H1 (cell line): ENCODE data around the gene WDR35. TPM values are rescaled to one million over a fixed set of nuclear protein-coding genes. Genes with fewer than 3 reads are reported as not detected.

Experiments
- GABPA ChIP-seq: IDR thresholded peaks from 2 replicates; pipeline ENCODE4 v1.6.1; 2011; ENCODE audit warnings: mild to moderate bottlenecking, low read length, moderate library complexity, borderline replicate concordance; ENCODE audit not compliant: insufficient read depth
- RFX5 ChIP-seq: IDR thresholded peaks from 2 replicates; pipeline ENCODE4 v1.6.1; 2011; ENCODE audit warnings: low read depth, low read length, improper control_type of control experiment, borderline replicate concordance
- polyA plus RNA-seq, 7 experiments: library from polyadenylated mRNA; depleted of rRNA in 3 of 7; stranded (reverse) in 5 of 7; unstranded in 2 of 7; fragments of >200 nt in 5 of 7; fragments of 200-250 nt in 2 of 7; gene quantifications; 1 replicate in 5 of 7; 2 replicates in 1 of 7; 4 replicates in 1 of 7; pipeline versions ENCODE4 v1.2.1 to v1.2.3, GENCODE V29; 2011 to 2013; ENCODE audit warnings: missing spikeins in 2 of 7, mixed read lengths in 2 of 7
- total RNA-seq: library from RNA; stranded (reverse); fragmentation: NEBNext Ultra II Directional; extraction: Animal tissue kit (Norgen Biotek cat#: 25700); gene quantifications from 2 replicates; pipeline ENCODE4 v1.2.1, GENCODE V29; 2021
- TF ChIP-seq, protein P1 (sequence below): fragments of 300-600 bp; sonication (generic); IDR thresholded peaks from 2 replicates; pipeline ENCODE4 v1.7.1; 2012; ENCODE audit warnings: low read length, moderate library complexity, mild to moderate bottlenecking, inconsistent platforms; ENCODE audit not compliant: insufficient replicate concordance

The WDR35 gene
- total and polyA plus RNA-seq, 2 of the 8 experiments (the other 6 are each of a cell fraction or from before 2014, with no cell fraction given) = 9.0 to 25.5 TPM

GRCh38 chr2:19873014-19873413 lies 116.9 kb downstream of the WDR35 start (continued):
- TF ChIP-seq, protein P1, sequence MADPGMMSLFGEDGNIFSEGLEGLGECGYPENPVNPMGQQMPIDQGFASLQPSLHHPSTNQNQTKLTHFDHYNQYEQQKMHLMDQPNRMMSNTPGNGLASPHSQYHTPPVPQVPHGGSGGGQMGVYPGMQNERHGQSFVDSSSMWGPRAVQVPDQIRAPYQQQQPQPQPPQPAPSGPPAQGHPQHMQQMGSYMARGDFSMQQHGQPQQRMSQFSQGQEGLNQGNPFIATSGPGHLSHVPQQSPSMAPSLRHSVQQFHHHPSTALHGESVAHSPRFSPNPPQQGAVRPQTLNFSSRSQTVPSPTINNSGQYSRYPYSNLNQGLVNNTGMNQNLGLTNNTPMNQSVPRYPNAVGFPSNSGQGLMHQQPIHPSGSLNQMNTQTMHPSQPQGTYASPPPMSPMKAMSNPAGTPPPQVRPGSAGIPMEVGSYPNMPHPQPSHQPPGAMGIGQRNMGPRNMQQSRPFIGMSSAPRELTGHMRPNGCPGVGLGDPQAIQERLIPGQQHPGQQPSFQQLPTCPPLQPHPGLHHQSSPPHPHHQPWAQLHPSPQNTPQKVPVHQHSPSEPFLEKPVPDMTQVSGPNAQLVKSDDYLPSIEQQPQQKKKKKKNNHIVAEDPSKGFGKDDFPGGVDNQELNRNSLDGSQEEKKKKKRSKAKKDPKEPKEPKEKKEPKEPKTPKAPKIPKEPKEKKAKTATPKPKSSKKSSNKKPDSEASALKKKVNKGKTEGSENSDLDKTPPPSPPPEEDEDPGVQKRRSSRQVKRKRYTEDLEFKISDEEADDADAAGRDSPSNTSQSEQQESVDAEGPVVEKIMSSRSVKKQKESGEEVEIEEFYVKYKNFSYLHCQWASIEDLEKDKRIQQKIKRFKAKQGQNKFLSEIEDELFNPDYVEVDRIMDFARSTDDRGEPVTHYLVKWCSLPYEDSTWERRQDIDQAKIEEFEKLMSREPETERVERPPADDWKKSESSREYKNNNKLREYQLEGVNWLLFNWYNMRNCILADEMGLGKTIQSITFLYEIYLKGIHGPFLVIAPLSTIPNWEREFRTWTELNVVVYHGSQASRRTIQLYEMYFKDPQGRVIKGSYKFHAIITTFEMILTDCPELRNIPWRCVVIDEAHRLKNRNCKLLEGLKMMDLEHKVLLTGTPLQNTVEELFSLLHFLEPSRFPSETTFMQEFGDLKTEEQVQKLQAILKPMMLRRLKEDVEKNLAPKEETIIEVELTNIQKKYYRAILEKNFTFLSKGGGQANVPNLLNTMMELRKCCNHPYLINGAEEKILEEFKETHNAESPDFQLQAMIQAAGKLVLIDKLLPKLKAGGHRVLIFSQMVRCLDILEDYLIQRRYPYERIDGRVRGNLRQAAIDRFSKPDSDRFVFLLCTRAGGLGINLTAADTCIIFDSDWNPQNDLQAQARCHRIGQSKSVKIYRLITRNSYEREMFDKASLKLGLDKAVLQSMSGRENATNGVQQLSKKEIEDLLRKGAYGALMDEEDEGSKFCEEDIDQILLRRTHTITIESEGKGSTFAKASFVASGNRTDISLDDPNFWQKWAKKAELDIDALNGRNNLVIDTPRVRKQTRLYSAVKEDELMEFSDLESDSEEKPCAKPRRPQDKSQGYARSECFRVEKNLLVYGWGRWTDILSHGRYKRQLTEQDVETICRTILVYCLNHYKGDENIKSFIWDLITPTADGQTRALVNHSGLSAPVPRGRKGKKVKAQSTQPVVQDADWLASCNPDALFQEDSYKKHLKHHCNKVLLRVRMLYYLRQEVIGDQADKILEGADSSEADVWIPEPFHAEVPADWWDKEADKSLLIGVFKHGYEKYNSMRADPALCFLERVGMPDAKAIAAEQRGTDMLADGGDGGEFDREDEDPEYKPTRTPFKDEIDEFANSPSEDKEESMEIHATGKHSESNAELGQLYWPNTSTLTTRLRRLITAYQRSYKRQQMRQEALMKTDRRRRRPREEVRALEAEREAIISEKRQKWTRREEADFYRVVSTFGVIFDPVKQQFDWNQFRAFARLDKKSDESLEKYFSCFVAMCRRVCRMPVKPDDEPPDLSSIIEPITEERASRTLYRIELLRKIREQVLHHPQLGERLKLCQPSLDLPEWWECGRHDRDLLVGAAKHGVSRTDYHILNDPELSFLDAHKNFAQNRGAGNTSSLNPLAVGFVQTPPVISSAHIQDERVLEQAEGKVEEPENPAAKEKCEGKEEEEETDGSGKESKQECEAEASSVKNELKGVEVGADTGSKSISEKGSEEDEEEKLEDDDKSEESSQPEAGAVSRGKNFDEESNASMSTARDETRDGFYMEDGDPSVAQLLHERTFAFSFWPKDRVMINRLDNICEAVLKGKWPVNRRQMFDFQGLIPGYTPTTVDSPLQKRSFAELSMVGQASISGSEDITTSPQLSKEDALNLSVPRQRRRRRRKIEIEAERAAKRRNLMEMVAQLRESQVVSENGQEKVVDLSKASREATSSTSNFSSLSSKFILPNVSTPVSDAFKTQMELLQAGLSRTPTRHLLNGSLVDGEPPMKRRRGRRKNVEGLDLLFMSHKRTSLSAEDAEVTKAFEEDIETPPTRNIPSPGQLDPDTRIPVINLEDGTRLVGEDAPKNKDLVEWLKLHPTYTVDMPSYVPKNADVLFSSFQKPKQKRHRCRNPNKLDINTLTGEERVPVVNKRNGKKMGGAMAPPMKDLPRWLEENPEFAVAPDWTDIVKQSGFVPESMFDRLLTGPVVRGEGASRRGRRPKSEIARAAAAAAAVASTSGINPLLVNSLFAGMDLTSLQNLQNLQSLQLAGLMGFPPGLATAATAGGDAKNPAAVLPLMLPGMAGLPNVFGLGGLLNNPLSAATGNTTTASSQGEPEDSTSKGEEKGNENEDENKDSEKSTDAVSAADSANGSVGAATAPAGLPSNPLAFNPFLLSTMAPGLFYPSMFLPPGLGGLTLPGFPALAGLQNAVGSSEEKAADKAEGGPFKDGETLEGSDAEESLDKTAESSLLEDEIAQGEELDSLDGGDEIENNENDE = no peak
- TF ChIP-seq GABPA = no peak
- TF ChIP-seq RFX5 = no peak
